ENCODE measurements around the gene DHX29.
A peak's percentile ranks its signal among the peaks of the same experiment; 100 is the strongest.
"Not testable (repeated sequence)": the region's sequence is repeated elsewhere in the genome, so short reads cannot be mapped to it uniquely, and the experiment has no call there.

DHX29 gene, protein sequence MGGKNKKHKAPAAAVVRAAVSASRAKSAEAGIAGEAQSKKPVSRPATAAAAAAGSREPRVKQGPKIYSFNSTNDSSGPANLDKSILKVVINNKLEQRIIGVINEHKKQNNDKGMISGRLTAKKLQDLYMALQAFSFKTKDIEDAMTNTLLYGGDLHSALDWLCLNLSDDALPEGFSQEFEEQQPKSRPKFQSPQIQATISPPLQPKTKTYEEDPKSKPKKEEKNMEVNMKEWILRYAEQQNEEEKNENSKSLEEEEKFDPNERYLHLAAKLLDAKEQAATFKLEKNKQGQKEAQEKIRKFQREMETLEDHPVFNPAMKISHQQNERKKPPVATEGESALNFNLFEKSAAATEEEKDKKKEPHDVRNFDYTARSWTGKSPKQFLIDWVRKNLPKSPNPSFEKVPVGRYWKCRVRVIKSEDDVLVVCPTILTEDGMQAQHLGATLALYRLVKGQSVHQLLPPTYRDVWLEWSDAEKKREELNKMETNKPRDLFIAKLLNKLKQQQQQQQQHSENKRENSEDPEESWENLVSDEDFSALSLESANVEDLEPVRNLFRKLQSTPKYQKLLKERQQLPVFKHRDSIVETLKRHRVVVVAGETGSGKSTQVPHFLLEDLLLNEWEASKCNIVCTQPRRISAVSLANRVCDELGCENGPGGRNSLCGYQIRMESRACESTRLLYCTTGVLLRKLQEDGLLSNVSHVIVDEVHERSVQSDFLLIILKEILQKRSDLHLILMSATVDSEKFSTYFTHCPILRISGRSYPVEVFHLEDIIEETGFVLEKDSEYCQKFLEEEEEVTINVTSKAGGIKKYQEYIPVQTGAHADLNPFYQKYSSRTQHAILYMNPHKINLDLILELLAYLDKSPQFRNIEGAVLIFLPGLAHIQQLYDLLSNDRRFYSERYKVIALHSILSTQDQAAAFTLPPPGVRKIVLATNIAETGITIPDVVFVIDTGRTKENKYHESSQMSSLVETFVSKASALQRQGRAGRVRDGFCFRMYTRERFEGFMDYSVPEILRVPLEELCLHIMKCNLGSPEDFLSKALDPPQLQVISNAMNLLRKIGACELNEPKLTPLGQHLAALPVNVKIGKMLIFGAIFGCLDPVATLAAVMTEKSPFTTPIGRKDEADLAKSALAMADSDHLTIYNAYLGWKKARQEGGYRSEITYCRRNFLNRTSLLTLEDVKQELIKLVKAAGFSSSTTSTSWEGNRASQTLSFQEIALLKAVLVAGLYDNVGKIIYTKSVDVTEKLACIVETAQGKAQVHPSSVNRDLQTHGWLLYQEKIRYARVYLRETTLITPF (N-terminal part only)

DNA sequence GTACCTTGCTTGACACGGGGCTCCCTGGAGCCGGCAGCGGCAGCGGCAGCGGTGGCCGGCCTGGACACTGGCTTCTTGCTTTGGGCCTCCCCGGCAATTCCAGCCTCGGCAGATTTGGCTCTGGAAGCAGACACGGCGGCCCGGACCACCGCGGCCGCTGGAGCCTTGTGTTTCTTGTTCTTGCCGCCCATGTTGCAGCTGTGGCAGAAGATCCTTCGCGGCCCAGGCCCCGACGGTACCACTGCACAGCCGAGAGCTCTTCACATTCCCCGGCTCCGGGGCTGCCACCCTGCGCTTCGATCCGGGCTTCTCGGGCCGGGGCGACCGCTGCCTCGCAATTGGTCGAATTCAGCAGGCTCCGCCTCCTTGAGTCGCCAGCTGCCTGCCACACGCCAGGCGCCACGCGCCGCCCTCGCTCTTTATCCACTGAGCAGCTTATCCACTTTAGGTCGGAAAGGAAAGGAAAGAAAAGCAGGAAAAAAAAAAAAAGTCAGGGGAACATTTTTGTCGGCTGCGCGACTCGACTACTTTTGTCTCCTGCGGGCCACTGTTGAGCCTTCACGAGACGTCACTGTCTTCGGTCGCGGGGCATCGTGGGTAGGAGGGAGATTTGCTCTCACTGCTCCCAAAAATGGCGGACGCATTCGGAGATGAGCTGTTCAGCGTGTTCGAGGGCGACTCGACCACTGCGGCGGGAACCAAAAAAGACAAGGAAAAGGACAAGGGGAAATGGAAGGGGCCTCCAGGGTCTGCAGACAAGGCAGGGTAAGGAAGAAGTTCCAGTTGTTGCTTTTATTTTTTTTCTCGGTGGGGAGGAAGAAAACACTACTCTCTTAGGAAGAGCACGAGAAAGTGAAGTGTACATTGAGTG is at the start of gene DHX29, which contains the start of gene MTREX:
TSS of gene DHX29 (minus strand) at position 312 of the 871 bp plus-strand sequence. CDS start at position 191, 121 bp downstream.
TSS of gene MTREX (plus strand) at position 607 of the 871 bp plus-strand sequence. CDS start at position 632, 25 bp downstream.
- peak; percentile 90 for DNase-seq

DNA sequence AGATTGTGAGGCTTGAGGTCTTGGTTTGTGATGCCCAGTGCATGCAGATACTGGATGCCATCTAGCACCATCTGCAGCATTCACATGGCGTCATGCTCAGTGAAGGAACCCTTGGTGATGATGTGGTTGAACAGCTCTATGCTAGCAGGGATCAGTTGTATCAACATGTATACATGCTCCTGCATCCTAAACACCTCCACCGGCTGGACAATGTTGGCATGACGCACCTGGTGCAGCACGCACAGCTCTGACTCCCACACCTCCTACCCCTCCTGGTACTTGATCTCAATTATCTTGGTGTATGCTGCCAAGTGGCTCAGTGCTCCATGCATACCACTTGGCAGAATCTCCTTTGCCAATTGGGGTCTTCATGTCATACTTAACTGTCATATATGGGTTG is 49.4 kb upstream of the DHX29 start:
- DNase-seq = no peak

DNA sequence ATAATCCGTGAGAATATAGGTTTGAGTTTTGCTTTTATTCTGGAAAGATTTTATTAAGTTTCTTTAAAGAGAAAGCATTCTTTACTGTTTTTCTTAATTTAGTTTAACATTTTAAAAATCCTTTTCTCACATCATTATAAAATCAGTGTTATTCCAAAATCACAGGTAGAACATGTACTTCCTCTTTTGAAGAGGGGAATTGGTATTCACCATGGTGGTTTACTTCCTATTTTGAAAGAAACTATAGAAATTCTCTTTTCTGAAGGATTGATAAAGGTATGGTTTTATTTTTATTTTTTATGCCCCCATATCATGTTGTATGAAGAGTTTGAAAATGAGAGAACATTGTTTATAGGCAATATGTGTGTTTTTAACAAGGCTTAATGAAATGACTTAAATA is 43.3 kb upstream of the DHX29 start:
- DNase-seq = no peak

DNA sequence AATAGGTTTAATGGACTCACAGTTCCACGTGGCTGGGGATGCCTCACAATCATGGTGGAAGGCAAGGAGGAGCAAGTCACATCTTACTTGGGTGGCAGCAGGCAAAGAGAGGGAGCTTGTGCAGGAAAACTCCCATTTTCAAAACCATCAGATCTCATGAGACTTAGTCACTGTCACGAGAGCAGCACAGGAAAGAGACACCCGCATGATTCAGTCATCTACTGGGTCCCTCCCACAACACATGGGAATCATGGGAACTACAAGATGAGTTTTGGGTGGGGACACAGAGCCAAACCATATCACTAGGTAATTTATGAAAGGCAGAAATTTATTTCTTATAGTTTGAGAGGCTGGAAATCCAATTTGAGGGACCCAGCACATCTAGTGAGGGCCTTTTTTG is 40.3 kb upstream of the DHX29 start:
- no peak for DNase-seq

DNA sequence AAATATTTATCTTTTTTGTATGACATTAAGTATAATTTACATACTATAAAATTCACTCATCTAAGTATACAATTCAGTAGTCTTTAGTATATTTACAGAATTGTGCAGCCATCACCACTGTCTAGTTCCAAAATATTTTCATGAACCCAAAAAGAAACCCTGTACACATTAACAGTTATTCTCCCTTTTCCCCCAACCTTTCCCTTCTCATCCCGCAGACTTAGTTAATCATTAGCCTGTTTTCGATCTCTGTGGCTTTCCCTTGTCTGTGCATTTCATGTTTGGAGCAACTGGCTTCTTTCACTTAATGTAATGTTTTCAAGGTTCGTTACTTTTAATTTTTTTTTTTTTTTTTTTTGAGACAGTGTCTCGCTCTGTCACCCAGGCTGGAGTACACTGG is 37.8 kb upstream of the DHX29 start:
- DNase-seq = no peak

DNA sequence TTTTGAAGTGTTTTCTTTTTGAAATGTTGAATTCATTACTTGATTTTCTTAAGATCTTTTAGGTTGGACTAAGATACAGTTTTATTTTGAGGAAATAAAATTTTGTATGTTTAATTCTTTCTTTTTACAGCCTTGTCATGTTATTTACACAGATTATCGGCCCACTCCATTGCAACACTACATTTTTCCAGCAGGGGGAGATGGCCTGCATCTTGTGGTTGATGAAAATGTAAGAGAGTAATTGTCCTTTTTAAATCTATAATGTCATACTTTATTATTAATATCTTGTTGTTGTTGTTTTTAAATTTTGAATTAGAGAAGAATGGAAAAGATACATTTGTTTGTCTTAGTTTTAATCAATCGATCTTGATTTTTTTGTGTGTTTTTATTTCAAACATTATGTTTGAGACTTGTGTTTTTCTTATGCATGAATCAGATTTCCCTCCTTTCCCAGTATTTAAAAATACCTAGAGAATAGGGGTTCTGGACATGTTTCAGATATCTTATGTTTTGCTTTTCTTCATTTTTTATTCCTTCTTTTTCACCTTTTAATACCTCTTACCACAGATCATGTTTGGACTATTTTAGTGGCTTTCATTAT is 37.0 kb upstream of the DHX29 start:
- peak; percentile 54 for DNase-seq

DNA sequence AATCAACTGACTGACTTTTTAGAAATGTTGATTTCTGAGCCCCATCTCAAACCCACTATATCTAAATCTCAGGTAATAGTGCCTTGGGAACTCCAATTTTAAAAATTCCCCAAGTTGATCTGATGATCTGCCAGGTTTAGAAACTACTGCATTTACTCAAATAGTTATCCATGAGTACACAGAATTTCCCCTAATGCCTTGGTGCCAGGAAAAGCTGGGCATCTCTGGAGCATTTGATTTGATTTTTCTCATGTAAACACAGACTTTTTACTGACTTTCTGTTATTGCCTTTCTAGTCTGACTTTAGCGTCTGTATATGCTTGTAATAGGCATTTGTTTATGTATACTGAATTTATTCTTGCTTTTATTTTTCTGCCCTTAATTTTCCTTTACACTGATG is 36.1 kb upstream of the DHX29 start:
- no peak for DNase-seq

DNA sequence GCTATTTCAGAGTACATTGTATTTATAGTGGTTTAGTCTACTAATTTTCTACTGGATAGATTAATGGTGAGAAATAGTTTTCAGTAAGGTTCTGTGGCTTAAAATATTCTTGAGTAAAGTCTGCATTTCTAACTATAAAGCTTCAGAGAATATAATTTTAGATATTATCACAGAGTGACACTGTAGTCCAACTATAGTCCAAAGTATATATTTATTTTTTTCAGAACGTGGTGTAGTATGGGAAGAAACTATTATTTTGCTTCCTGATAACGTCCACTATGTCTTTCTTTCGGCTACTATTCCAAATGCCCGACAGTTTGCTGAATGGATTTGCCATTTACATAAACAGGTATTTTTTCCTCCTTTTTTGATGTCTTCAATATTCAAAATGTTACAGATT is 35.6 kb upstream of the DHX29 start:
- no peak for DNase-seq

DNA sequence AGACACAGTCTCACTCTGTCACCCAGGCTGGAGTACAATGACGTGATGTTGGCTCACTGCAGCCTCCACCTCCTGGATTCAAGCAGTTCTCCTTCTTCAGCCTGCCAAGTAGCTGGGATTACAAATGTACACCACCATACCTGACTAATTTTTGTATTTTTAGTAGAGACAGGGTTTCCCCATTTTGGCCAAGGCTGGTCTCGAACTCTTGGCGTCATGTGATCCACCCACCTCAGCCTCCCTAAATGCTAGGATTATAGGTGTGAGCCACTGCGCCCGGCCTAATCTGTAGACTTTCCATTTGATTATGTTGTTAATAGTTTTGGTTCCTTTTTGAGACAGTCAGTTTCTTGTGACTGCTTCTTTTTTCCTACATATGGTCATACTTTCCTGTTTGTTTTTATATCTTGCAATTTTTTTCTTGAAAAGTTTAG is 31.3 kb upstream of the DHX29 start:
- DNase-seq = no peak

DNA sequence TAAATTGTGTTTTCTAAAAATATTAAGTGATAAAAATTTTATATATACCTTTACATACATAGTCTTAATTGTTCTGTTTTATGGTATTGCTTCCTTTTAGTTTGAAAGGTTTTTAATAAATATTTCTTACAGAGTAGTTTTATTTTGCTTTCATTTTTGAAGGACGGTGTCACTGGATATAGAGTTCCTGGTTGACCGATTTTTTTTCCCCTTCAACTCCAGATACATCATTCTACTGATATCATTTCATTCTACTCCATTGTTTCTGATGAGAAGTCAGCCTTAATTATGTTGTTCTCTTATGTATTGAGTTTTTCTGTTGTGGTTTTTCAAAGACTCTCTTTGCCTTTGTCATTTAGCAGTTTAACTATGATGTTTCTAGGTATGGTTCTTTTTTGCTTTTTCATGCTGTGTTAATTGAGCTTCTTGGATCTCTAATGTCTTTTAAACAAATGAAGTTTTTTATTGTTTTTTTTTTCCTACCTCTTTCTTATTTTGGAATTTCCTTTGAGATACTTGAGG is 30.7 kb upstream of the DHX29 start:
- no peak for DNase-seq

DNA sequence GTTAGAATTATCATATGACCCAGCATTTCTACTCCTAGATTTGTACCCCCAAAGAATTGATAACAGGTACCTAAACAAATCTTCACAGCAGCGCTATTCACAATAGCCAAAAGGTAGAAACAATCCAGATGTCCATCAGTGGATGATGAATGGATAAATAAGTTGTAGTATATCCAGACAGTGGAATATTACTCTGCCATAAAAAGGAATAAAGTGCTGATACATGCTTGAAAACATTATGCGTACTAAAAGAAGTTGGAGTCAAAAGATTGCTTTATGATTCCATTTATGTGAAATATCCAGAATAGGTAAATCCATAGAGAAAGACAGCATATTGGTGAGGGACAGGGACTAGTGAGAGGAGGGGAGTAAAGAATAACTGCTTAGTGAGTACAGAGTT is 26.3 kb upstream of the DHX29 start:
- no peak for DNase-seq

DNA sequence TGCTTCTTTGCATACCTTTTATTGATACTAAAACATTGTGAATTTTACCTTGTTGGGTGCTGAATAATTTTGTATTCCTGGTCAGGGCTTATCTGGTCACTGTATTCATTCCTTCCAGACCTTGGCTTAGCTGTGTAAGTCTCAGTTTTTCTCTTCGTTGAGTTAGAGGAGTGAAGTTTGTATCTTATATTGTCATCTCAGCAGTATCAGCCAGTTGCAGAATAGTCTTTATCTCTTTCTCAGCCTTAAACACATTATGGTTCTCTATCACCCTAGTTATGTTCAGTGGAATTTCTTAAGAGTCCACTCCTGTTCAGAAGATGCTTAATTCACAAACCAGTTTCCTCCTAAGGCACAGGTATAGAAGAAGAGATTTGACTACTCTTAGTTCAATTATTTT is 25.5 kb upstream of the DHX29 start:
- no peak for DNase-seq

DNA sequence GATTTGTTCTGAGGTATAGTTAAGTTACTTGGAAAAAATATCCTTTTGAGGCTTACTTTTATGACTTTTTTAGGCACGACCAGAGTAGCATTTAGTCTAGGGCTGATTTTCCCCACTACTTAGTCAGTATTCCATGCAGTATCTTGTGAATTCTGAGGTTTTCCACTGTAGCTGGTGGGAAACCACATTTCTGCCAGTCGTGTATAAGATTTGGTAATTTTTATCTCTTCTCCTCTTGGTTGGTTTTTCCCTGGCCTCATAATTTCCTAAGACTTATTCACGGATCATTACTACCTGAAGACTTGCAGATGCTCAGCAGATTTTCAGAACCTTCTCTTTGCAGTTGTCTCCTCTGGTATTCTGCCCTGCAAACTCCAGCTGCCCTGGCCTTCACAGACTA is 23.8 kb upstream of the DHX29 start:
- DNase-seq = no peak

DNA sequence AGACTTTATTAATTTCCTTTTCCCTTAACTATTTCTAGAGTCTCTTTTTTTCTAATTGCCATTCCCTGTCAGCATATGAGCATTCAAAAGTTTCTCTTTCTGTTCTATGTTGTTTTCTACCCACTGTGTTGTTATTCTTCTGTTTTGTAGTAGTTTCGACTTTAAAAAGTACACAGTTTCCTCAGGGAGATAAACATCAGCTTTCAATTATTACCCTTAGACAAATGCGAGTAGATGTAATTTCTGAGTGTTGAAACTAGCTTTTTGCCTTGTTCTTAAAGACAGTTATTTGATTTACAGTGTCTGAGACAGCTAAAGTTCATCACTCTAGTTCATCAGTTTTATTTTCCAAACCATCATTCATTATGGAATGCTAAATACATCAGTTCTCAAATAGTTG is 19.8 kb upstream of the DHX29 start:
- DNase-seq = no peak

DNA sequence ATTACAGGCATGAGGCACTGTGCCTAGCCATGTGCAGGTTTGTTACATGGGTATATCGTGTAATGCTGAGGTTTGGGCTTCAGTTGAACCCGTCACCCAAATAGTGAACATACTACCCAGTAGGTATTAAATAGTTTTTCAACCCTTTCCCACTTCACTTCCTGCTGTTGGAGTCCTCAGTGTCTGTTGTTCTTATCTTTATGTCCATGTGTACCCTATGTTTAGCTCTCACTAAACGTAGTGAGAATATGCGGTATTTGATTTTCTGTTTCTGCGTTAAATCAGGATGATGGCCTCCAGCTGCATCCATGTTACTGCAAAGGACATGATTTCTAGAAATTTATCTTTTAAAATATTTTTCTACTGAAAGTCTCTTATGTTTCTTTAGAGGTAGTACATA is 18.1 kb upstream of the DHX29 start:
- DNase-seq = no peak

DNA sequence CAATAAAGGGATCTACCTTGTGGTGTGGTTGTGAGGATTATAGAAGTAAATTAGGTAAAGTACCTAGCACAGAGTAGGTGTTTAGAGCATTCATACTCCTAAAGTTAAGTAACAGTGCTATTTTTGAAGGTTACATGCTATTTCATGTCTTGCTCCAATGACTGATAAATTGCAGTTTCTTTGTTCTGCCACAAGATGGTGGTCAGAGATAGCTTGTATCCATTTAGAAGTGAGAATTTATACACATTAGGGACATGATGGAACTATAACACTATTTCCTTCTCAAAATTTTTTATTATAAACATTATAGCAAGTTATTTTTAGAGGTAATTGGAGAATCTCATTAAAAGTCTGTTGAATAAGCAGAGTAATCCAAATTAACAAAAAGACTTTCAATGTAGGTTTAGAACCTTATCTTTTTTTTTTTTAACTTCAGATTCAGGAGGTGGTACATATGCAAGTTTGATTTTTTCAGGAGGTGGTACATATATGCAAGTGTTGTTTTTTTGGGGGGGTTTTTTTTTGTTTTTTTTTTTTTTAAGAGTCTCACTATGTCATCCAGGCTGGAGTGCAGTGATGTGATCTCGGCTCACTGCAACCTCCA is 17.4 kb upstream of the DHX29 start:
- DNase-seq = peak; percentile 58

DNA sequence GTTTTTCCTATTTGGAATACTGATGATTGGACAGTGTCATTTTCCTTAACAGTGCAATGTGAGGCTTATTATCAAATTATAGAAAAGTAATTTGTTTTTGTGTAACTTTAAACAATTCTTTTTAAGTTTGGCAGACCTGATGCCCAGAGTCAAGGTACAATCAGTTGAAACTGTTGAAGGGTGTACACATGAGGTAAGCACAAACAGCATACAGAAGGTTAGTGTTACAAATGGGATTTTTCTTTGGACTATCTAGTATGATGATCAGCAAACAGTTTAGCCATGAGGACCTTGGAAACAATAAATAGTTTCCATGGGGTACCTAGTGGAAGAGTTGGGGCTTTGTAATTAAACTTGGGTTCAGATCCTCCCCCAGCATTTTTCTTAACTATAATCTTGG is 16.5 kb upstream of the DHX29 start:
- no peak for DNase-seq

DNA sequence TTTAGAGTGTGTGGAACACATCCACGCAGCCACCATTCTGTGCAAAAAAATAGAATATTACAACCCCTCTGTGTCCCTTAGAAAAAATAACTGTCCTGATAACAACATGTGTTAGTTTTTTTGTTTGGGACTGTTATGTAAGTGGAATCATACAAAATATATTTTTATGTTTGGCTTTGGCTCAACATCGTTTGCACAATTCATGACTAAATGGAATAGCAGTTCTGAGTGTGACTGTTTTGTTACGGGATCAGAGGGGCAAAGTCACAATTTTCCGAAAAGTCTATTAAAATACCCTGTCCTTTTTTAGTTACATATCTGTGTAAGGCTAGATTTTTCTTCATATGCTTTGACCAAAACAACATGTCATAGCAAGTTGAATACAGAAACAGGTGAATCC is 13.1 kb upstream of the DHX29 start:
- DNase-seq = no peak

DNA sequence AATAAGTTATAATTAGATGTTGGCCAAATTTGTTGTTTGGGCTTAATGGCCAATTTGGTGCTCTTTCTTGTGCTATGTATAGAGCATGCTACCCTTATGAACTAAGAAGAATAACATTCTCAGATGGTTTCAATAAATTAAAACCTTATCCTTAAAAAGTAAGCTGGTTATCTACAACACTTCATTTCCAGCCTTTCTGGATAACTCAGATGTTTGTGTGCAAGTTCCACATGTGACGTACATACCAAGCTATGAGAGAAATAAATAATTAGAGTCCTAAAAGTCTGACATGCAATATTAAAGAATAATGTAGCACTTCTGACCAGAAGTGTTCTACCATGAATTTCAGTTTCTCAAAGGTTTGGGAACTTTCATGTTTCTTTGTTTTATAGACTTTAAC is 12.0 kb upstream of the DHX29 start:
- DNase-seq = peak; percentile 23

DNA sequence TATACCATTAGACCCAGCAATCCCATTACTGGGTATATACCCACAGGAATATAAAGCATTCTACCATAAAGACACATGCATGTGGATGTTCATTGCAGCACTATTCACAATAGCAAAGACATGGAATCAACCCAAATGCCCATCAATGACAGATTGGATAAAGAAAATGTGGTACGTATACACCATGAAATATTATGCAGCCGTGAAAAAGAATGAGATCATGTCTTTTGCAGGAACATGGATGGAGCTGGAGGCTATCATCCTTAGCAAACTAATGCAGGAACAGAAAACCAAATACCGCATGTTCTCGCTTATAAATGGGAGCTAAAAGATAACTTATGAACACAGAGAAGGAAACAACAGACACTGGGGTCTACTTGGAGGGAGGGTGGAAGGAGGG is 10.7 kb upstream of the DHX29 start:
- DNase-seq = not testable (repeated sequence)

DNA sequence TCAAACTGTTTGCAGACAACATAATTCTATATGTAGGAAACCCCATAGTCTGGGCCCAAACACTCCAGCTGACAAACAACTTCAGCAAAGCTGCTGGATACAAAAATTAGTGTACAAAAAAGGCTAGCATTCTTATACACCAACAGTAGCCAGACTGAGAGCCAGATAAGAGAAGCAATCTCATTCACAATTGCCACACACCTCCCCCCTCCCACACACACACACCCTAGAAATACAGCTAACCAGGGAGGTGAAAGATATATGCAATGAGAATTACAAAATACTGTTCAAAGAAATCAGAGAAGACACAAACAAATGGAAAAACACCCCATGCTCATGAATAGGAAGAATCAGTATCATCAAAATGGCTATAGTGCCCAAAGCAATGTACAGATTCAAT is 9.3 kb upstream of the DHX29 start:
- DNase-seq = no peak

Measured in fibroblast of upper back skin (primary cell).